ENCODE results near the gene ALG1.

GRCh38 chr16:5069854-5070253 is 1.8 kb upstream of the ALG1 start:
- TF ChIP-seq, protein P1, sequence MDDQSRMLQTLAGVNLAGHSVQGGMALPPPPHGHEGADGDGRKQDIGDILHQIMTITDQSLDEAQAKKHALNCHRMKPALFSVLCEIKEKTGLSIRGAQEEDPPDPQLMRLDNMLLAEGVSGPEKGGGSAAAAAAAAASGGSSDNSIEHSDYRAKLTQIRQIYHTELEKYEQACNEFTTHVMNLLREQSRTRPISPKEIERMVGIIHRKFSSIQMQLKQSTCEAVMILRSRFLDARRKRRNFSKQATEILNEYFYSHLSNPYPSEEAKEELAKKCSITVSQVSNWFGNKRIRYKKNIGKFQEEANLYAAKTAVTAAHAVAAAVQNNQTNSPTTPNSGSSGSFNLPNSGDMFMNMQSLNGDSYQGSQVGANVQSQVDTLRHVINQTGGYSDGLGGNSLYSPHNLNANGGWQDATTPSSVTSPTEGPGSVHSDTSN (IDR thresholded peaks at IDR 0.05; ENCODE audit: insufficient replicate concordance, low read depth, low read length) = no peak
- TF ChIP-seq, protein P2, sequence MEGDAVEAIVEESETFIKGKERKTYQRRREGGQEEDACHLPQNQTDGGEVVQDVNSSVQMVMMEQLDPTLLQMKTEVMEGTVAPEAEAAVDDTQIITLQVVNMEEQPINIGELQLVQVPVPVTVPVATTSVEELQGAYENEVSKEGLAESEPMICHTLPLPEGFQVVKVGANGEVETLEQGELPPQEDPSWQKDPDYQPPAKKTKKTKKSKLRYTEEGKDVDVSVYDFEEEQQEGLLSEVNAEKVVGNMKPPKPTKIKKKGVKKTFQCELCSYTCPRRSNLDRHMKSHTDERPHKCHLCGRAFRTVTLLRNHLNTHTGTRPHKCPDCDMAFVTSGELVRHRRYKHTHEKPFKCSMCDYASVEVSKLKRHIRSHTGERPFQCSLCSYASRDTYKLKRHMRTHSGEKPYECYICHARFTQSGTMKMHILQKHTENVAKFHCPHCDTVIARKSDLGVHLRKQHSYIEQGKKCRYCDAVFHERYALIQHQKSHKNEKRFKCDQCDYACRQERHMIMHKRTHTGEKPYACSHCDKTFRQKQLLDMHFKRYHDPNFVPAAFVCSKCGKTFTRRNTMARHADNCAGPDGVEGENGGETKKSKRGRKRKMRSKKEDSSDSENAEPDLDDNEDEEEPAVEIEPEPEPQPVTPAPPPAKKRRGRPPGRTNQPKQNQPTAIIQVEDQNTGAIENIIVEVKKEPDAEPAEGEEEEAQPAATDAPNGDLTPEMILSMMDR (IDR thresholded peaks at IDR 0.05 in 2 of 3, conservative IDR thresholded peaks at IDR 0.05 in 1 of 3; ENCODE audit: control insufficient read depth in 2 of 3, extremely low read depth in 1 of 3, insufficient read depth in 1 of 3, low read depth in 3 of 3, low read length in 3 of 3) = no peak
- TF ChIP-seq RFX5 (IDR thresholded peaks at IDR 0.05; ENCODE audit: low read depth, low read length) (no peak), WRNIP1 (IDR thresholded peaks at IDR 0.05; ENCODE audit: borderline replicate concordance, low read depth, low read length) (no peak), CBX5 (IDR thresholded peaks at IDR 0.05; ENCODE audit: low read depth) (no peak)

Measured in GM12878 (cell line).